Gastroesophageal sphincter (tissue), 4 donors: ENCODE data around the gene CLPTM1L. TPM values are rescaled to one million over a fixed set of nuclear protein-coding genes. Genes with fewer than 3 reads are reported as not detected.

Experiments used
- ATAC-seq: fragments of 150-250 bp; one replicate; pipeline ENCODE4 v1.9.1; 2016; ENCODE audit warnings: mild to moderate bottlenecking, moderate library complexity
- H3K27ac ChIP-seq, 4 donors: fragments of 200-600 bp; sonication (generic) in 3 of 4; 1 replicate in 3 of 4; 2 replicates in 1 of 4; pipeline ENCODE4 v1.5.1; 2016 to 2019
- H3K27me3 ChIP-seq: fragments of 200-600 bp; sonication (generic); one replicate; pipeline ENCODE4 v1.5.1; 2019
- H3K36me3 ChIP-seq, 2 donors: fragments of 200-600 bp; sonication (generic); one replicate each; pipeline ENCODE4 v1.5.1; 2019; ENCODE audit warnings: control low read depth in 1 of 2
- H3K4me1 ChIP-seq, 3 donors: fragments of 200-600 bp; sonication (generic); 1 replicate in 2 of 3; 2 replicates in 1 of 3; pipeline ENCODE4 v1.5.1; 2016 to 2019; ENCODE audit warnings: control low read depth in 2 of 3
- H3K4me3 ChIP-seq, 2 donors: fragments of 200-600 bp; sonication (generic); one replicate each; pipeline ENCODE4 v1.5.1; 2019; ENCODE audit warnings: mild to moderate bottlenecking in 1 of 2, moderate library complexity in 1 of 2
- H3K9me3 ChIP-seq, 3 donors: fragments of 200-600 bp; sonication (generic); one replicate each; pipeline ENCODE4 v1.5.1; 2017 to 2019; ENCODE audit warnings: control low read depth in 2 of 3
- EP300 ChIP-seq: sonication (generic); formaldehyde crosslinking; IDR thresholded peaks from one replicate; pipeline ENCODE4 v1.6.1; 2017; ENCODE audit warnings: antibody characterized with exemption, mild to moderate bottlenecking
- POLR2A ChIP-seq, 2 donors: fragments of 450-650 bp; IDR thresholded peaks; one replicate each; pipeline ENCODE4 v1.6.1; 2017; ENCODE audit warnings: antibody characterized with exemption in 2 of 2, mild to moderate bottlenecking in 2 of 2, moderate library complexity in 1 of 2
- POLR2AphosphoS5 ChIP-seq: sonication (generic); formaldehyde crosslinking; IDR thresholded peaks from one replicate; pipeline ENCODE4 v1.6.1; 2017; ENCODE audit warnings: antibody characterized with exemption
- WGBS, 2 donors: methylation state at CpG; one replicate each; pipeline ENCODE4 v1.1.5; 2018; ENCODE audit warnings: low coverage in 1 of 2; 5-methylcytosine and 5-hydroxymethylcytosine counted together
- total RNA-seq, 4 donors: library from RNA; depleted of rRNA; stranded (reverse); fragments of >200 nt; gene quantifications; one replicate each; pipeline ENCODE4 v1.1.0, GENCODE V29; 2016
- TF ChIP-seq, protein P1 (sequence below), 4 experiments: fragments of 200-600 bp in 2 of 4; fragments of 450-650 bp in 2 of 4; sonication (generic) in 1 of 4; IDR thresholded peaks; one replicate each; pipeline ENCODE4 v1.5.1; 2017 to 2019; ENCODE audit warnings: antibody characterized with exemption in 4 of 4, mild to moderate bottlenecking in 2 of 4, moderate library complexity in 2 of 4

The CLPTM1L gene
- total RNA-seq, 4 donors from 2014 or later = 83.9 to 131 (median 92.2) TPM

DNA sequence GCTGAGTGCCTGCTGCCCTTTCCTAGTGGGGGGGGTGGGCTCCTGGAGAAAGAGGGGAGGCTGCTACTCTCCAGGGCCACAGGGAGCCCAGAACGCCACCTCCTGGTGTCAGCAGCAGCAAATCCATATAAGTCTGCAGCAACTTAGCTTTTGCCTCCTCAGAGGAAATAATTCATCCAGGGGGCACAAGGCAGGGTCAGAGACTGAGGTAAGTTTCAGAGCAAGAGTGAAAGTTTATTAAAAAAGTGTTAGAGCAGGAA is 4.0 kb upstream of the CLPTM1L start:
- Histone ChIP-seq H3K27me3 (no peaks in the 10 kb centered on the region), H3K9me3 (no peaks in the 10 kb centered on the region), H3K36me3 (no peaks in the 10 kb centered on the region), H3K4me3 (no peak overlapping the region), H3K27ac (no peak overlapping the region), H3K4me1 (peaks cover 0 to 18% (median 12%) of the 10 kb centered on the region in 3 donors)
- 44% methylated on average over 1 of the region's 1 CpG; no CpG with 5 or more reads in 1 of the 2 donors for WGBS, 2 donors
- no peak for TF ChIP-seq POLR2A (IDR thresholded peaks at IDR 0.05)
- TF ChIP-seq EP300 = no peak
- TF ChIP-seq, protein P1, sequence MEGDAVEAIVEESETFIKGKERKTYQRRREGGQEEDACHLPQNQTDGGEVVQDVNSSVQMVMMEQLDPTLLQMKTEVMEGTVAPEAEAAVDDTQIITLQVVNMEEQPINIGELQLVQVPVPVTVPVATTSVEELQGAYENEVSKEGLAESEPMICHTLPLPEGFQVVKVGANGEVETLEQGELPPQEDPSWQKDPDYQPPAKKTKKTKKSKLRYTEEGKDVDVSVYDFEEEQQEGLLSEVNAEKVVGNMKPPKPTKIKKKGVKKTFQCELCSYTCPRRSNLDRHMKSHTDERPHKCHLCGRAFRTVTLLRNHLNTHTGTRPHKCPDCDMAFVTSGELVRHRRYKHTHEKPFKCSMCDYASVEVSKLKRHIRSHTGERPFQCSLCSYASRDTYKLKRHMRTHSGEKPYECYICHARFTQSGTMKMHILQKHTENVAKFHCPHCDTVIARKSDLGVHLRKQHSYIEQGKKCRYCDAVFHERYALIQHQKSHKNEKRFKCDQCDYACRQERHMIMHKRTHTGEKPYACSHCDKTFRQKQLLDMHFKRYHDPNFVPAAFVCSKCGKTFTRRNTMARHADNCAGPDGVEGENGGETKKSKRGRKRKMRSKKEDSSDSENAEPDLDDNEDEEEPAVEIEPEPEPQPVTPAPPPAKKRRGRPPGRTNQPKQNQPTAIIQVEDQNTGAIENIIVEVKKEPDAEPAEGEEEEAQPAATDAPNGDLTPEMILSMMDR (IDR thresholded peaks at IDR 0.05) = no peak
- no peak for ATAC-seq

DNA sequence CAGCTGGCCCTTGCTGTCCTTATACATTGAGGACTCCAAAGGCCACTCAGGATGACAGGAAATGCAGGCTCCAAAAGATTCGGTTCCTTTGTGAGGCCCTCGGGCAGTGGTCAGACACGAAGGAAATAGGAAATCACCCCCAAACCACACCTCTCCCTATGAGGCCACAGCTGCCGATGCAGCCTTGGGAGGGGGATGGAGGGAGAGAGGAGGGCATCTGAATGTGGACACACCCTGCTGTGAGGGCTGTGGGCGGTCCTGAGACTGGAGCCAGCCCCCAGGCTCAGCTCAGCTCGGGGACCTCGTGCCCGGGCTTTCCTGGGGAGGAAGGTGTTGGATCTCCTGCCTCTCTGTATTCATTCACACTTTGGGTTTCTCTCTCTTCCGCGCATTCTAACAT is 2.7 kb upstream of the CLPTM1L start:
- Histone ChIP-seq H3K27ac (no peak overlapping the region), H3K4me3 (no peak overlapping the region), H3K27me3 (no peaks in the 10 kb centered on the region), H3K4me1 (peaks cover 0 to 31% (median 18%) of the 10 kb centered on the region in 3 donors), H3K9me3 (no peaks in the 10 kb centered on the region), H3K36me3 (peaks cover 0 to 9% of the 10 kb centered on the region in 2 donors)
- ATAC-seq = no peak
- no peak for TF ChIP-seq EP300
- TF ChIP-seq POLR2A (IDR thresholded peaks at IDR 0.05) = no peak
- TF ChIP-seq, protein P1 (IDR thresholded peaks at IDR 0.05) = no peak
- TF ChIP-seq POLR2AphosphoS5 = no peak
- WGBS, 2 donors = 45% methylated on average over 7 of the region's 10 CpGs; no CpG with 5 or more reads in 1 of the 2 donors

DNA sequence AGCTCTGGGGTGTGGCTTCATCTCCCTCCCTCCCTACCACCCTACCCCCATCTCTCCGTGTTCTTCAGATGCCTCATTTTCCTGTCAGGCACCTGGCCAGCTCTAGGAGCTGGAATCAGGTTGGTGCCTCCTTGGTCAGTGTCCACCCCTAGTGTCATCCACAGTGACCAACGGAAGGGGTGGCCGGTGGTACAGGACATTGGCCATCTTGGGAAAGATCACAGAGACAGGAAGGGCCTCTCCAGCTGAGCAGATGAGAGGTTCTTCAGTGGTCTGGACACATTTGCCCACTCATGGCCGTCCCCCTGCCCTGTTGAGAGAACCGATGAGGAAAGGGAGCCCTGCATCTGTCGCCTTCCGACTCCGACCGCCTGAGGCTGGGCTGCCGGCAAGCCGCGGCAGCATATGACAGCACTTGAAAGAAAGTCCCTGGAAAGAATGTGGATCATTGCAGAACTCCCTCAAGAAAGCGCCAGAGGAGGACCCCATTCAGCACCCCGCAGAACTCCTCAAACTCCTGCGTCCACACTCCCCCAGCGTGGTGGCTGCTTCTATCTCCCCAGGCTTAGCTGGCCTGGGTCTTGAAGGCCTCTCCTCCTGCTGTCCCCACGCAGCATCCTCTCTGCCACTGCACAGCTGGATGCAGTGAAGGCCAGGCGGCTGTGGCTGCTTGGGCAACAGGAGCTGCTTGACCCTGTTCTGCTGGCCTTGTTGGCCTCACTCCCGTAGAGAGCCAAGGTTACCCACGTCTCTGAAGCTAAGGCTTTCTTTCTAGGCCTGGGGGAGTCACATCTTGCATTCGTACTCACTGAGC is 1.9 kb upstream of the CLPTM1L start:
- ATAC-seq = no peak
- Histone ChIP-seq H3K4me1 (peaks cover 0 to 36% (median 18%) of the 10 kb centered on the region in 3 donors), H3K36me3 (peaks cover 0 to 17% of the 10 kb centered on the region in 2 donors), H3K27me3 (no peaks in the 10 kb centered on the region), H3K27ac (no peak overlapping the region), H3K4me3 (no peak overlapping the region), H3K9me3 (no peaks in the 10 kb centered on the region)
- 66 to 85% methylated on average over 6 to 11 of the region's 21 CpGs for WGBS, 2 donors
- TF ChIP-seq, protein P1 (IDR thresholded peaks at IDR 0.05) = no peak
- TF ChIP-seq POLR2AphosphoS5 (no peak), EP300 (no peak), POLR2A (IDR thresholded peaks at IDR 0.05) (no peak)

DNA sequence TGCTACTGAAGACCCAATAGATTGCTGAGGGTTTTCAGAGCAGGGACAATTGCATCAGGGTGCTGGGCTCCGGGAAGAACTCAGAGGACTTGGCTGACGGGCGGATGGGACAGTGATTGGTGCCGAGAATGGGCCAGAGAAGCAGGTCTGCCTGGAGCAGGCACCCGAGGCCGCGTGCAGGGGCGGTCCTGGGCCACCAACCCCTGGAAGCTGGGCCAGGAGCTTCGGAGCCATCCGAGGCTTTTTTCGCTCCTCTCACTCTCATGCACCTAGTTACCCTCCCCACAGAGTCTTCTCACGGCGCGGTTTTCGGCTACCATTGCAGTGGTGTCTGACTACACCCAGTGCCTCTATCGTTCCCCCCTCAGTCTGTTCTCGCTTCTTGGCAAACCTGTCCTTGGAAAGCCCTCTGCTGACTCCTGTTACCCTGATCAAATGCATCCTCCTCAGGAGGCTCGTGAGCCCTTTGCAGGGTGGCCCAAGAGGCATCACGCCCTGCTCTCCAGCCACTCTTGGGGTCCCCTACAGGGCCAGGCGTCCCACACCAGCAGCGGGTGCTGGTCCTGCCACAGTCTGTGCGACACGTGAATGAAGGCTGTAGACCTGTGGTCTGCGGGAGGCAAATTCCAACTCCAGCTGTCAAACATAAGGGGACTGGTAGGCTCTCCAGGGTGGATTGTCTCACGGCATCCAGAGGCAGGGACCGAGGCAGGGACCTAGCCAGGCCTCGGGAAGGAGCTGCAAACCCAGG is 1.2 kb upstream of the CLPTM1L start:
- no peaks in the 10 kb centered on the region for H3K9me3 ChIP-seq
- H3K27ac ChIP-seq = peak overlapping the region in 2 of 4 donors; percentile 91 to 92
- H3K4me3 ChIP-seq = peak overlapping the region; percentile 84 to 90
- WGBS, 2 donors = 83 to 84% methylated on average over 9 to 12 of the region's 27 CpGs
- H3K36me3 ChIP-seq = peaks cover 0 to 25% of the 10 kb centered on the region in 2 donors
- no peaks in the 10 kb centered on the region for H3K27me3 ChIP-seq
- H3K4me1 ChIP-seq = peaks cover 0 to 36% (median 18%) of the 10 kb centered on the region in 3 donors
- ATAC-seq = no peak
- TF ChIP-seq POLR2A (IDR thresholded peaks at IDR 0.05) (no peak), EP300 (no peak)

DNA sequence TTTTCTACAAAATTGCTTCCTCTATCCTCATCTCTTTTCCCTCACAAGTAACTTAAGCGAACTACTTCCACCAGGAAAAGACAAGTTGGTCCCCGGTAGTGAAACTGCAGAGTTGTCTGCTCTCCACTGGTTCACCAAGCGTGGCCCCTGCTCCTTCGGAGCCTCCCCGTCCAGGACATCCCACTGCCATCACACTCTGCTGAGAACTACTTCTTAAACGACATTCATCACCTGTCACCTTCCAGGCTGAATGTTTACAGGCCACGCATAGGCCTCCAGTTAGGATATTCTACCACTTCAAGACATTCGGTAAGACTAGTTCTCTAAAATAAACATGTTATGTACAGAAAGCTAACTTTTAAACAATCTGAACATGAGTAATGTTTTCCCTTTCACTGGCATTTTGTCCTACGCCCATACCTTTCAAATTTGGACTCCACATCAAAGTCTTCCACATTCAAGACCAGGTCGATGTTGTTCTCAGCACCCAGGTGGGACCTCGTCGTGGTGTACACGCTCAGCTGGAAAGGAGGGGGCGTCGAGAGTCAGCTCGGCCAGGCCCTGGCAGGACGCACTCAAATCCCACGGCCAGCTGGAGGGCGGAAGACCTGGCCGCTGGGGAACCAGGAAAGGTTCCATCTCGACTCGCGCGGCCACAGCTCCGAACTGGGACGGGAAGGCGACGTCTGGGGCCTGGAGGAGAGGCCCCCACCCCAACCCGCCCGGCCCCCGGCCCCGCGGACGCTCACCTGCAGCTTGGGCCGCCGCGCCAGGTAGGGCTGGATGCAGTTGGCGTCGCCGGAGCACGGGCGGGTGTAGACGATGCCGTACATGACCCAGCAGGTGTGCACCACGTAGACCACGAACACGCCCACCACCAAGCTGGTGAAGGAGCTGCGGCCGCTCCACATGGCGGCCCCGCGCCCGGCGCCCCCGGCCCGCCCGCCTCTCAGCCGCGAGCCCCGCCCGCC is 683 bp downstream of the CLPTM1L start:
- Histone ChIP-seq H3K9me3 (no peaks in the 10 kb centered on the region), H3K27me3 (no peaks in the 10 kb centered on the region), H3K4me3 (peak overlapping the region; percentile 77 to 90), H3K27ac (peak overlapping the region in 3 of 4 donors; percentile 73 to 91 (median 90)), H3K36me3 (peaks cover 0 to 43% of the 10 kb centered on the region in 2 donors), H3K4me1 (peaks cover 0 to 36% (median 18%) of the 10 kb centered on the region in 3 donors)
- ATAC-seq = no peak
- TF ChIP-seq EP300 (no peak), POLR2AphosphoS5 (no peak), POLR2A (IDR thresholded peaks at IDR 0.05) (no peak)
- TF ChIP-seq, protein P1 (IDR thresholded peaks at IDR 0.05) = no peak
- 26 to 29% methylated on average over 10 of the region's 61 CpGs for WGBS, 2 donors
